ENCODE results near the gene MMRN2.
"Not testable (repeated sequence)": the region's sequence is repeated elsewhere in the genome, so short reads cannot be mapped to it uniquely, and the experiment has no call there.

Gene MMRN2, protein sequence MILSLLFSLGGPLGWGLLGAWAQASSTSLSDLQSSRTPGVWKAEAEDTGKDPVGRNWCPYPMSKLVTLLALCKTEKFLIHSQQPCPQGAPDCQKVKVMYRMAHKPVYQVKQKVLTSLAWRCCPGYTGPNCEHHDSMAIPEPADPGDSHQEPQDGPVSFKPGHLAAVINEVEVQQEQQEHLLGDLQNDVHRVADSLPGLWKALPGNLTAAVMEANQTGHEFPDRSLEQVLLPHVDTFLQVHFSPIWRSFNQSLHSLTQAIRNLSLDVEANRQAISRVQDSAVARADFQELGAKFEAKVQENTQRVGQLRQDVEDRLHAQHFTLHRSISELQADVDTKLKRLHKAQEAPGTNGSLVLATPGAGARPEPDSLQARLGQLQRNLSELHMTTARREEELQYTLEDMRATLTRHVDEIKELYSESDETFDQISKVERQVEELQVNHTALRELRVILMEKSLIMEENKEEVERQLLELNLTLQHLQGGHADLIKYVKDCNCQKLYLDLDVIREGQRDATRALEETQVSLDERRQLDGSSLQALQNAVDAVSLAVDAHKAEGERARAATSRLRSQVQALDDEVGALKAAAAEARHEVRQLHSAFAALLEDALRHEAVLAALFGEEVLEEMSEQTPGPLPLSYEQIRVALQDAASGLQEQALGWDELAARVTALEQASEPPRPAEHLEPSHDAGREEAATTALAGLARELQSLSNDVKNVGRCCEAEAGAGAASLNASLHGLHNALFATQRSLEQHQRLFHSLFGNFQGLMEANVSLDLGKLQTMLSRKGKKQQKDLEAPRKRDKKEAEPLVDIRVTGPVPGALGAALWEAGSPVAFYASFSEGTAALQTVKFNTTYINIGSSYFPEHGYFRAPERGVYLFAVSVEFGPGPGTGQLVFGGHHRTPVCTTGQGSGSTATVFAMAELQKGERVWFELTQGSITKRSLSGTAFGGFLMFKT

DNA sequence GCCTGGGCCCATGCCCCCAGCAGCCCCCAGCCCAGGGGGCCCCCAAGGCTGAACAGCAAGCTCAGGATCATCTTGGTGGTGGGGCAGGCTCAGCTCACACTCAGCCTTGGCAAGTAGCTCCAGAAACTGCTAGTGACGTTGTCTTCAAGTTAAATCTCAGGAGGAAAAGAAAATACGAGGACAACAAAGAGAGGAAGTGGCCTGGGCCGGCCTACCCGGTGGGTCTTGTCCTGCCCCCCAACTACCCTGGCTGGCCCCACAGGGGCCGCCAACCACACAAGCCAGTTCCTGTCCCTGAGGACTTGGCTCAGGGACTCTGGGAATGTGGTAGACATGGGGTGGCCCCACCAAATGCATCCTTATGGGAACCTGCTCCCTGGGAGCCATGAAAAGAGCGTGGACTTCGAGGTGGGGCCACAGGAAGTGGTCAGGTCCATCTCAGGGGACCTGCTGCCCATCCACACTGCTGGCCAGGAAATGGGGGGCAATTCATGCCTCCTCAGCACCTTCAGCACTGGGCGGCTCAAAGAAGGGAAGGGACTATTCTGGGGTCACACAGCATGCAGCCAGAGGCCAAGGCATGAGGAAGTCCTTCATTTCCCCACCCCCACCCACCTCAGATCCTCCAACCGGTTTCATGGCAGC lies at the start of gene MMRN2:
TSS of gene MMRN2 (minus strand) at position 145 of the 645 bp plus-strand sequence. CDS start at position 71, 74 bp downstream.
- TF ChIP-seq, protein P1, sequence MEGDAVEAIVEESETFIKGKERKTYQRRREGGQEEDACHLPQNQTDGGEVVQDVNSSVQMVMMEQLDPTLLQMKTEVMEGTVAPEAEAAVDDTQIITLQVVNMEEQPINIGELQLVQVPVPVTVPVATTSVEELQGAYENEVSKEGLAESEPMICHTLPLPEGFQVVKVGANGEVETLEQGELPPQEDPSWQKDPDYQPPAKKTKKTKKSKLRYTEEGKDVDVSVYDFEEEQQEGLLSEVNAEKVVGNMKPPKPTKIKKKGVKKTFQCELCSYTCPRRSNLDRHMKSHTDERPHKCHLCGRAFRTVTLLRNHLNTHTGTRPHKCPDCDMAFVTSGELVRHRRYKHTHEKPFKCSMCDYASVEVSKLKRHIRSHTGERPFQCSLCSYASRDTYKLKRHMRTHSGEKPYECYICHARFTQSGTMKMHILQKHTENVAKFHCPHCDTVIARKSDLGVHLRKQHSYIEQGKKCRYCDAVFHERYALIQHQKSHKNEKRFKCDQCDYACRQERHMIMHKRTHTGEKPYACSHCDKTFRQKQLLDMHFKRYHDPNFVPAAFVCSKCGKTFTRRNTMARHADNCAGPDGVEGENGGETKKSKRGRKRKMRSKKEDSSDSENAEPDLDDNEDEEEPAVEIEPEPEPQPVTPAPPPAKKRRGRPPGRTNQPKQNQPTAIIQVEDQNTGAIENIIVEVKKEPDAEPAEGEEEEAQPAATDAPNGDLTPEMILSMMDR (IDR thresholded peaks at IDR 0.05; ENCODE audit: insufficient read depth, missing control alignments), result no peak
- no peak for FAIRE-seq
- DNase-seq (ENCODE audit: insufficient read length, low spot score), result no peak

DNA sequence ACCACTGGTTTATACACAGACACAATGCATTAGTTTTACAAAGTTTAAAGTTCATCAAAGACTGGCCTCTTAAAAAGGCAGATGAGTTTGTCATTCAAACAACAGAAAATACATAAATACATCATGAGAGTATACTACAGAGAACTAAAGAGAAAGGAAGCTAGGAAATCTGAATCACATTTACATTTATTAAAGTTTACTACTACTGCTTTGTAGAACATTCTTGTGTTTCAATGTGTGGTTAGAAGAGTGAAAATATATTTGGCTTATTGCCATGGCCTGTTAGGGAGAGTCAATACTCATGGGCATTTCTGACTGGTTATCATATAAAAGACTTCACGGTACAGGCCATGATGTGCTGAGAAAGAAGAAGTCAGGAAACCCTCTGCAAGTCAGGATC lies 49.7 kb upstream of the MMRN2 start:
- FAIRE-seq; DNase-seq (ENCODE audit: insufficient read length, low spot score): not testable (repeated sequence)

DNA sequence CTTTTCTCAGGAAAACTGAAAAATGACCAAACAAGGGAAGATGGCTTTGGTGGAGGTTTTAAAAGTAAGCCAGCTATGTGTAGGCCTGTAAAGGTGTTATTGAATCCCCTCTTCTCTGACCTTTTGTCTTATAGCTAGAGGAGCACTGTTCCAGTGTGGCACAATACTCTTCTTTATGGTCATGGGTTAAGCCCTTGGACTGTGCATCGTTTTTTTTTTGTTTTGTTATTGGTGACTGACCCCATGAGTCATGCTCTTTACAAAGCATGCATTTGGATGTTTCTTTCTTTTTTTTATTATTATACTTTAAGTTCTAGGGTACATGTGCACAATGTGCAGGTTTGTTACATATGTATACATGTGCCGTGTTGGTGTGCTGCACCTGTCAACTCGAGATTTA lies 43.1 kb upstream of the MMRN2 start:
- DNase-seq (ENCODE audit: insufficient read length, low spot score) (no peak), FAIRE-seq (no peak)
- TF ChIP-seq, protein P1 (IDR thresholded peaks at IDR 0.05; ENCODE audit: insufficient read depth, missing control alignments), result no peak

DNA sequence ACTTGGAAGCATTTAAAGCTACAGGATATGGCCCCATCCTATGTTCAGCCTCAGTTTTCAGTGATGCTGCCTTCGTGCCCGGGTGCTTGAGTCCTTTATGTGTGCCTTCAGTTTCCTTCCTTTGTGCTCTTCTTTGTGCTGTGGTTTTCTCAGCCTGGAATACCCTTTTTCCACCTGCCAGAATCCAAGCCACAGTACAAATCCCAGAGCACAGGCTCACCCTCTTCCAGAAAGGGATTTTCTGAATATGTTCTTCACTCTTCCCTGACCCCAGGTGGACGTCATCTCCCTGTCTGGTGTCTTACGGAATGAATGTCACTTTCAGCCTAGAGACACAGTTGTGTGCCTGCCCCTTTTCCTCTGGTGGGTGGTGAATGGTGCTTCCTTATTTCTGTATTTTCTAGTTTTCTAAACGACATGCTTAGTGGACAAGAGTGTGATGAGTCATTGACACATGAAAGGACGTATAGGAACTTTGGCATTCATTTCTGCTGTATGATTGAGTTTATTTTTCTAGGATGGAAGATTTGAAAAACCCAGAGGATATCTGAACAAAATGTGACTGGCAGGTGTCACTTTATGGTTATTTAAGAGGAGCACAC lies 42.5 kb upstream of the MMRN2 start:
- DNase-seq (ENCODE audit: insufficient read length, low spot score); FAIRE-seq: not testable (repeated sequence)

DNA sequence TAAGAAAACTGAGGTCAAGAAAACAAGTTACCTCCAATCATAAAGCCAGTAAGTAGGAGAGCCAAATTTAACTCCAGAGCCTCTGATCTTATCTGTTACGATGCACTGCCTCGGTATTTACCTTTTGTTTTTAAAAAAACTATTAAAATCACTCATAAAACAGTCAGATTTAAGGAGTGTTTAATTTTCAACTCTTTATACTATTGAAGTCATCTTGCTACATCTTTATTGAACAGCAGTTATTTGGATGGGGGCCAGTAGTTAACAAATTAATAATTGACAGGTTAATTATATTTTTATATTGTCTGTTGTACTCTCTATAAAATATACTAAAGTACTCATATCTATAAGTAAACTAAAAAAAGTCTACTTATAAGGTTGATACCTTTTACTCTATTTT lies 35.5 kb upstream of the MMRN2 start:
- no peak for DNase-seq (ENCODE audit: insufficient read length, low spot score)
- TF ChIP-seq, protein P1 (IDR thresholded peaks at IDR 0.05; ENCODE audit: insufficient read depth, missing control alignments), result no peak
- no peak for FAIRE-seq

DNA sequence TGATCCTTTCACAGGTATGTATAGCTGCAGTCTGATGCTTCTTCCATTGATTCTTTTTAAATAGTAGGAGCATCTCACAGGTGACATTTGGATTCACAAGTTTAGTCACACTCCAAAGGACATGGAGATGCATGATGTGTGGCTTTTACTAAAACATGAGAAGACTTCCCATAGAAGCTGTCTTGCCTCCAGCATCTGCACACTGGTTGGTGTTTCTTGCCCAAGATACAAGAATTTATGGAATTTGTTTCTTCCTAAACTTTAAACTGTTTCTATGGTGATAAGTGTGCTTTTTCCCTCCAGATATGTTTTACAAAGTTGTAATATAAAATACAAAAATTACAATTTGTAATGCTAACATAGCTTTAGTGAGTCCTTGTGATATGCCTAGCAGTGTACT lies 35.0 kb upstream of the MMRN2 start:
- TF ChIP-seq, protein P1 (IDR thresholded peaks at IDR 0.05; ENCODE audit: insufficient read depth, missing control alignments), result no peak
- no peak for FAIRE-seq
- no peak for DNase-seq (ENCODE audit: insufficient read length, low spot score)

DNA sequence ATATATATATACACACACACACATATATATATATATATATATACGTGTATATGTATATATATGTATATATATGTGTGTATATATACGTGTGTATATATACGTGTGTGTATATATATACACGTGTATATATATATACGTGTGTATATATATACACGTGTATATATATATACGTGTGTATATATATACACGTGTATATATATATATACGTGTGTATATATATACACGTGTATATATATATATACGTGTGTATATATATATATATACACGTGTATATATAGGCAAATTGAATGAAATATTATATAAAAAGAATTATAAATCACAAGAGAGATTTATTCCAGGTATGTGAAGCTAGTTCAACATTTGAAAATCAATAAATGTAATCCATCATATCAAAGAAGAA lies 33.9 kb upstream of the MMRN2 start:
- FAIRE-seq, result not testable (repeated sequence)

DNA sequence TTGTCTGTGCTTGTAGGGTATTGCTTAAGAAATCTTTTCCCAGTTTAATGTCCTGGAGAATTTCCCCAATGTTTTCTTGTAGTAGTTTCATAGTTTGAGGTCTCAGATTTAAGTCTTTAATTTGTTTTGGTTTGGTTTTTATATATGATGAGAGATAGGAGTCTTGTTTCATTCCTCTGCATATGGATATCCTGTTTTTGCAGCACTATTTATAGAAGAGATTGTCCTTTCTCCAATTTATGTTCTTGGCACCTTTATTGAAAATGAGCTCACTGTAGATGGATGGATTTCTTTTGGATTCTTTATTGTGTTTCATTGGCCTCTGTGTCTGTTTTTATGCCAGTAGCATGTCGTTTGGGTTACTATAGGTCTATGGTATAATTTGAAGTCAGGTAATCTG lies 31.1 kb upstream of the MMRN2 start:
- no peak for FAIRE-seq
- no peak for DNase-seq (ENCODE audit: insufficient read length, low spot score)
- TF ChIP-seq, protein P1 (IDR thresholded peaks at IDR 0.05; ENCODE audit: insufficient read depth, missing control alignments), result no peak

More for the DNA sequence above, 33.9 kb upstream of the MMRN2 start:
- not testable (repeated sequence) for DNase-seq (ENCODE audit: insufficient read length, low spot score)

DNA sequence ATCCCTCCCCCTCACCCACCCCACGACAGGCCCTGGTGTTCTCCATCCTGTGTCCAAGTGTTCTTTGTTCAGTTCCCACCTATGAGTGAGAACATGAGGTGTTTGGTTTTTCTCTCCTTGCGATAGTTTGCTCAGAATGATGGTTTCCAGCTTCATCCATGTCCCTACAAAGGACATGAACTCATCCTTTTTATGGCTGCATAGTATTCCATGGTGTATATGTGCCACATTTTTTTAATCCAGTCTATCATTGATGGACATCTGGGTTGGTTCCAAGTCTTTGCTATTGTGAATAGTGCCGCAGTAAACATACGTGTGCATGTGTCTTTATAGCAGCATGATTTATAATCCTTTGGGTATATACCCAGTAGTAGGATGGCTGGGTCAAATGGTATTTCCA lies 27.1 kb upstream of the MMRN2 start:
- DNase-seq (ENCODE audit: insufficient read length, low spot score); FAIRE-seq: not testable (repeated sequence)
